ENCODE measurements around the gene GCG. TPM values are rescaled to one million over a fixed set of nuclear protein-coding genes. Genes with fewer than 3 reads are reported as not detected.

Gene GCG
- total and polyA plus RNA-seq, 2 of the 8 experiments (the other 6 are each of a cell fraction or from before 2014, with no cell fraction given) = not detected

DNA sequence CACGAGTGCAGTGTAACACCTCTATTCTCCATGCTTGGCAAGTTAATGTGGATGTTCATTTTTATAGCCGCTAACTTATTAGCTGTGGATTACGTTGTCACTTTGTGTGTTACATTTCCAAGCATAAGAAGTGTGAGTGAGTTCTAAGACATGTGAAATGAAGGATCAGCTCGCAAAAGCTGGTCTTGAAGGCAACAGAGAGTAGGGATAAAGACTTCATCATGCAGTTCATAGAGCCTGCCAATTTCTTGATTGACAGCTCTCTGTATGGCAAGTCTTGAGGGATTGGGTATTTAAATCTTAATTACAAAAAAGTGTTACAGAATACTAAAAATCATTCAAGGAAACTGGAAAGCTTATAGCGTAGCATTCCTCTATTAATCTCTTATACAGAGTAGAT, 52.2 kb downstream of the GCG start (continued):
- TF ChIP-seq RAD21 (IDR thresholded peaks at IDR 0.05 in 1 of 2, conservative IDR thresholded peaks at IDR 0.05 in 1 of 2; ENCODE audit: low read depth in 2 of 2, low read length in 2 of 2) (no peak), GABPA (IDR thresholded peaks at IDR 0.05; ENCODE audit: borderline replicate concordance, insufficient read depth, low read length) (no peak), POU5F1 (IDR thresholded peaks at IDR 0.05; ENCODE audit: low read depth, low read length) (no peak), SAP30 (IDR thresholded peaks at IDR 0.05; ENCODE audit: insufficient read depth, insufficient replicate concordance, low read length) (no peak), CHD2 (IDR thresholded peaks at IDR 0.05; ENCODE audit: low read length) (no peak), KDM5A (IDR thresholded peaks at IDR 0.05; ENCODE audit: low read length) (no peak)
- TF ChIP-seq, protein P1, sequence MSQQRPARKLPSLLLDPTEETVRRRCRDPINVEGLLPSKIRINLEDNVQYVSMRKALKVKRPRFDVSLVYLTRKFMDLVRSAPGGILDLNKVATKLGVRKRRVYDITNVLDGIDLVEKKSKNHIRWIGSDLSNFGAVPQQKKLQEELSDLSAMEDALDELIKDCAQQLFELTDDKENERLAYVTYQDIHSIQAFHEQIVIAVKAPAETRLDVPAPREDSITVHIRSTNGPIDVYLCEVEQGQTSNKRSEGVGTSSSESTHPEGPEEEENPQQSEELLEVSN (IDR thresholded peaks at IDR 0.05) = no peak
- TF ChIP-seq, protein P2, sequence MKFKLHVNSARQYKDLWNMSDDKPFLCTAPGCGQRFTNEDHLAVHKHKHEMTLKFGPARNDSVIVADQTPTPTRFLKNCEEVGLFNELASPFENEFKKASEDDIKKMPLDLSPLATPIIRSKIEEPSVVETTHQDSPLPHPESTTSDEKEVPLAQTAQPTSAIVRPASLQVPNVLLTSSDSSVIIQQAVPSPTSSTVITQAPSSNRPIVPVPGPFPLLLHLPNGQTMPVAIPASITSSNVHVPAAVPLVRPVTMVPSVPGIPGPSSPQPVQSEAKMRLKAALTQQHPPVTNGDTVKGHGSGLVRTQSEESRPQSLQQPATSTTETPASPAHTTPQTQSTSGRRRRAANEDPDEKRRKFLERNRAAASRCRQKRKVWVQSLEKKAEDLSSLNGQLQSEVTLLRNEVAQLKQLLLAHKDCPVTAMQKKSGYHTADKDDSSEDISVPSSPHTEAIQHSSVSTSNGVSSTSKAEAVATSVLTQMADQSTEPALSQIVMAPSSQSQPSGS (IDR thresholded peaks at IDR 0.05; ENCODE audit: low read length) = no peak

Other genes starting within 250 kb of the GCG start
- gene DPP4, start 78.0 kb downstream of the GCG start, total RNA-seq (2021; fragmentation: NEBNext Ultra II Directional; extraction: Animal tissue kit (Norgen Biotek cat#: 25700)) = 3.1 and 3.3 TPM in 2 replicates
- 1.0 and 1.3 TPM in 2 replicates for gene DPP4, start 78.0 kb downstream of the GCG start, polyA plus RNA-seq (2011; rRNA removed)
- gene FAP, start 91.2 kb upstream of the GCG start, total RNA-seq (2021; fragmentation: NEBNext Ultra II Directional; extraction: Animal tissue kit (Norgen Biotek cat#: 25700)) = not detected in 2 replicates
- gene FAP, start 91.2 kb upstream of the GCG start, polyA plus RNA-seq (2011; rRNA removed) = not detected in 2 replicates
- 1.2 and 2.0 TPM in 2 replicates for gene IFIH1, start 166.4 kb upstream of the GCG start, total RNA-seq (2021; fragmentation: NEBNext Ultra II Directional; extraction: Animal tissue kit (Norgen Biotek cat#: 25700))
- 0.20 and 0.32 TPM in 2 replicates for gene IFIH1, start 166.4 kb upstream of the GCG start, polyA plus RNA-seq (2011; rRNA removed)
- gene GCA, start 191.9 kb upstream of the GCG start, total RNA-seq (2021; fragmentation: NEBNext Ultra II Directional; extraction: Animal tissue kit (Norgen Biotek cat#: 25700)) = 37.2 and 42.0 TPM in 2 replicates
- gene GCA, start 191.9 kb upstream of the GCG start, polyA plus RNA-seq (2011; rRNA removed) = 27.1 and 37.4 TPM in 2 replicates

Data from H1 (cell line).